ENCODE measurements around the gene MCF2L. TPM values are rescaled to one million over a fixed set of nuclear protein-coding genes. Genes with fewer than 3 reads are reported as not detected.

MCF2L gene
- total RNA-seq, 2 donors from 2014 or later = 47.6 to 64.7 TPM

GRCh38 chr13:113064534-113065405, 95.8 kb downstream of the MCF2L start:
- WGBS = 88% methylated on average over 41 of the region's 41 CpGs
- Histone ChIP-seq H3K36me3 (no peaks in the 10 kb centered on the region), H3K4me1 (replicated peaks) (no peaks in the 10 kb centered on the region), H3K27ac (no peak overlapping the region), H3K27me3 (replicated peaks; ENCODE audit: insufficient read depth) (no peaks in the 10 kb centered on the region), H3K9me3 (no peaks in the 10 kb centered on the region), H3K4me3 (no peak overlapping the region)
- no peak for TF ChIP-seq POLR2A (IDR thresholded peaks at IDR 0.05)
- TF ChIP-seq POLR2AphosphoS5 (IDR thresholded peaks at IDR 0.05) = no peak
- TF ChIP-seq CTCF (IDR thresholded peaks at IDR 0.05) = no peak
- DNase-seq (ENCODE audit: low spot score) = no peak
- intact Hi-C loops (cut with DNase I) = no loop called here

- Histone ChIP-seq H3K27ac (no peak overlapping the region), H3K36me3 (no peaks in the 10 kb centered on the region)
- intact Hi-C loops (cut with DNase I) = no loop called here
Observed at GRCh38 chr13:113065406-113066141, 96.6 kb downstream of the MCF2L start.

GRCh38 chr13:113066142-113066455, 97.1 kb downstream of the MCF2L start:
- no peak for TF ChIP-seq CTCF (IDR thresholded peaks at IDR 0.05)
- no peak for TF ChIP-seq POLR2A (IDR thresholded peaks at IDR 0.05)
- TF ChIP-seq POLR2AphosphoS5 (IDR thresholded peaks at IDR 0.05) = no peak
- no peak for DNase-seq (ENCODE audit: low spot score)
- 93% methylated on average over 10 of the region's 10 CpGs for WGBS
- H3K9me3 ChIP-seq = no peaks in the 10 kb centered on the region
- H3K36me3 ChIP-seq = no peaks in the 10 kb centered on the region
- no peaks in the 10 kb centered on the region for H3K27me3 ChIP-seq (replicated peaks; ENCODE audit: insufficient read depth)
- H3K27ac ChIP-seq = no peak overlapping the region
- no peaks in the 10 kb centered on the region for H3K4me1 ChIP-seq (replicated peaks)
- H3K4me3 ChIP-seq = no peak overlapping the region
- intact Hi-C loops (cut with DNase I) = no loop called here

More at GRCh38 chr13:113065406-113066141, 96.6 kb downstream of the MCF2L start:
- WGBS = 81% methylated on average over 29 of the region's 29 CpGs
- Histone ChIP-seq H3K9me3 (no peaks in the 10 kb centered on the region), H3K4me3 (no peak overlapping the region), H3K27me3 (replicated peaks; ENCODE audit: insufficient read depth) (no peaks in the 10 kb centered on the region), H3K4me1 (replicated peaks) (no peaks in the 10 kb centered on the region)
- DNase-seq (ENCODE audit: low spot score) = no peak
- no peak for TF ChIP-seq POLR2AphosphoS5 (IDR thresholded peaks at IDR 0.05)

GRCh38 chr13:113066746-113067145, 97.7 kb downstream of the MCF2L start:
- 92% methylated on average over 19 of the region's 19 CpGs for WGBS
- H3K4me3 ChIP-seq = no peak overlapping the region
- no peaks in the 10 kb centered on the region for H3K9me3 ChIP-seq
- intact Hi-C loops (cut with DNase I) = no loop called here
- no peak for DNase-seq (ENCODE audit: low spot score)
- no peaks in the 10 kb centered on the region for H3K27me3 ChIP-seq (replicated peaks; ENCODE audit: insufficient read depth)
- H3K36me3 ChIP-seq = no peaks in the 10 kb centered on the region
- H3K27ac ChIP-seq = no peak overlapping the region
- H3K4me1 ChIP-seq (replicated peaks) = no peaks in the 10 kb centered on the region
- TF ChIP-seq CTCF (IDR thresholded peaks at IDR 0.05) (no peak), POLR2AphosphoS5 (IDR thresholded peaks at IDR 0.05) (no peak), POLR2A (IDR thresholded peaks at IDR 0.05) (no peak)

- no peak for TF ChIP-seq POLR2AphosphoS5 (IDR thresholded peaks at IDR 0.05)
- TF ChIP-seq CTCF (IDR thresholded peaks at IDR 0.05) = no peak
- TF ChIP-seq POLR2A (IDR thresholded peaks at IDR 0.05) = no peak
Observed at GRCh38 chr13:113069861-113070805, 101.1 kb downstream of the MCF2L start.

More at GRCh38 chr13:113069861-113070805, 101.1 kb downstream of the MCF2L start:
- Histone ChIP-seq H3K27ac (no peak overlapping the region), H3K9me3 (no peaks in the 10 kb centered on the region), H3K4me3 (no peak overlapping the region), H3K27me3 (replicated peaks; ENCODE audit: insufficient read depth) (no peaks in the 10 kb centered on the region), H3K4me1 (replicated peaks) (no peaks in the 10 kb centered on the region), H3K36me3 (no peaks in the 10 kb centered on the region)
- intact Hi-C loops (cut with DNase I) = no loop called here
- 87% methylated on average over 41 of the region's 41 CpGs for WGBS
- no peak for DNase-seq (ENCODE audit: low spot score)
